B cell (primary cell): Measurements from ENCODE around the gene TNFRSF1A. TPM values are rescaled to one million over a fixed set of nuclear protein-coding genes. Genes with fewer than 3 reads are reported as not detected.

Experiments used
- ATAC-seq: fragments of 200-7000 bp; cut with Tn5 transposase; one replicate; pipeline ENCODE4 v1.10.0; 2021; ENCODE audit warnings: low read depth, mild to moderate bottlenecking, moderate number of reproducible peaks, moderate library complexity
- CTCF ChIA-PET: fragments of 350-600 bp; sonication (Branson Sonifier 250); formaldehyde crosslinking; loops from one replicate; lab custom pipeline; 2021; ENCODE audit warnings: antibody characterized with exemption, inconsistent platforms; lab: Charles Lee
- POLR2A ChIA-PET: fragments of 350-600 bp; sonication (Branson Sonifier 250); formaldehyde crosslinking; loops from one replicate; lab custom pipeline; 2021; ENCODE audit warnings: antibody characterized with exemption; lab: Charles Lee
- DNase-seq: peaks from one replicate; pipeline ENCODE4 v3.0.0; 2013
- H2AFZ ChIP-seq: 2 replicates; pipeline ENCODE4 v1.6.1; 2012; ENCODE audit warnings: mild to moderate bottlenecking, low read depth, low read length; ENCODE audit not compliant: insufficient read depth, poor library complexity, severe bottlenecking
- H3K27ac ChIP-seq, 2 donors: 1 replicate in 1 of 2; 2 replicates in 1 of 2; pipeline ENCODE4 v1.5.1; 2012 to 2013; ENCODE audit warnings: low read length in 2 of 2, mild to moderate bottlenecking in 2 of 2, moderate library complexity in 1 of 2
- H3K27me3 ChIP-seq, 4 experiments: fragments of 200-600 bp in 1 of 4; sonication (generic) in 1 of 4; replicated peaks in 1 of 4; 1 replicate in 2 of 4; 2 replicates in 2 of 4; pipeline versions ENCODE4 v1.6.1 to v1.7.0; 2013 to 2016; ENCODE audit warnings: low read length in 3 of 4, mild to moderate bottlenecking in 2 of 4, mixed read lengths in 1 of 4, moderate library complexity in 1 of 4; ENCODE audit not compliant: insufficient read depth in 4 of 4, control insufficient read depth in 3 of 4; ENCODE audit errors: control extremely low read depth in 1 of 4
- H3K36me3 ChIP-seq, 2 experiments: replicated peaks in 1 of 2; 1 replicate in 1 of 2; 2 replicates in 1 of 2; pipeline versions ENCODE4 v1.6.1 to v1.7.1; 2013; ENCODE audit warnings: low read length in 1 of 2; ENCODE audit not compliant: insufficient read depth in 2 of 2, control insufficient read depth in 1 of 2; ENCODE audit errors: control extremely low read depth in 1 of 2, extremely low read depth in 1 of 2
- H3K4me1 ChIP-seq, 2 donors: fragments of 200-600 bp in 1 of 2; sonication (generic) in 1 of 2; 1 replicate in 1 of 2; 2 replicates in 1 of 2; pipeline versions ENCODE4 v1.5.1 to v1.6.1; 2013 to 2017; ENCODE audit warnings: low read length in 2 of 2; ENCODE audit not compliant: control insufficient read depth in 2 of 2, insufficient read depth in 2 of 2
- H3K4me2 ChIP-seq: replicated peaks from 2 replicates; pipeline ENCODE3; 2012; ENCODE audit warnings: mild to moderate bottlenecking, low read depth, low read length; ENCODE audit not compliant: poor library complexity, severe bottlenecking
- H3K4me3 ChIP-seq, 5 experiments: fragments of 200-600 bp in 1 of 5; sonication (generic) in 1 of 5; 1 replicate in 3 of 5; 2 replicates in 2 of 5; pipeline versions ENCODE4 v1.5.1 to v1.7.0; 2011 to 2016; ENCODE audit warnings: low read length in 4 of 5, mild to moderate bottlenecking in 4 of 5, low read depth in 2 of 5, control low read depth in 1 of 5, moderate library complexity in 1 of 5; ENCODE audit not compliant: insufficient read depth in 1 of 5; ENCODE audit errors: control extremely low read depth in 1 of 5, extremely low read depth in 1 of 5
- H3K79me2 ChIP-seq: fragments of 200-600 bp; sonication (generic); one replicate; pipeline ENCODE4 v1.6.0; 2016; ENCODE audit warnings: low read length; ENCODE audit not compliant: control insufficient read depth, insufficient read depth
- H3K9ac ChIP-seq: fragments of 200-600 bp; sonication (generic); 2 replicates; pipeline ENCODE4 v1.6.1; 2017; ENCODE audit warnings: mild to moderate bottlenecking, low read length, moderate library complexity
- H3K9me3 ChIP-seq, 3 donors: one replicate each; pipeline versions ENCODE4 v1.6.1 to v1.7.1; 2013; ENCODE audit warnings: low read length in 2 of 3; ENCODE audit not compliant: control insufficient read depth in 2 of 3, insufficient read depth in 1 of 3; ENCODE audit errors: control extremely low read depth in 1 of 3
- H4K20me1 ChIP-seq: 2 replicates; pipeline ENCODE4 v1.6.0; 2012; ENCODE audit warnings: mild to moderate bottlenecking, low read length; ENCODE audit not compliant: insufficient read depth, control insufficient read depth, poor library complexity, severe bottlenecking
- H3K27ac Mint-ChIP-seq: one replicate; pipeline ENCODE4 v1.8.0; 2021; ENCODE audit warnings: mixed read lengths
- H3K27me3 Mint-ChIP-seq: one replicate; pipeline ENCODE4 v1.8.0; 2021; ENCODE audit warnings: mixed read lengths
- H3K4me1 Mint-ChIP-seq: one replicate; pipeline ENCODE4 v1.8.0; 2021; ENCODE audit warnings: mixed read lengths
- H3K4me3 Mint-ChIP-seq: one replicate; pipeline ENCODE4 v1.8.0; 2021; ENCODE audit warnings: mixed read lengths
- H3K9me3 Mint-ChIP-seq: one replicate; pipeline ENCODE4 v1.8.0; 2022; ENCODE audit warnings: mixed read lengths; ENCODE audit not compliant: insufficient read depth
- CTCF ChIP-seq: fragments of 200-600 bp; IDR thresholded peaks from one replicate; pipeline ENCODE4 v1.8.0; 2022; ENCODE audit warnings: antibody characterized with exemption, mild to moderate bottlenecking
- EZH2 ChIP-seq: IDR thresholded peaks from 2 replicates; pipeline ENCODE4 v1.6.1; 2012; ENCODE audit warnings: borderline replicate concordance, low read depth, mild to moderate bottlenecking, moderate library complexity, low read length; ENCODE audit not compliant: insufficient read depth, poor library complexity, severe bottlenecking
- WGBS: methylation state at CpG from one replicate; pipeline ENCODE4 v1.1.5; 2013; ENCODE audit warnings: missing lambda C conversion rate; ENCODE audit not compliant: insufficient coverage; 5-methylcytosine and 5-hydroxymethylcytosine counted together
- intact Hi-C: fragments of 100-400 bp; cut with micrococcal nuclease; formaldehyde crosslinking; loops from one replicate; pipeline ENCODE4 v1.10.0; 2022
- polyA plus RNA-seq: library from polyadenylated mRNA; depleted of rRNA; stranded (reverse); fragments of >200 nt; gene quantifications from 2 replicates; pipeline ENCODE4 v1.2.3, GENCODE V29; 2012
- total RNA-seq, 2 donors: library from RNA; stranded (reverse); fragments of 120-200 nt in 1 of 2; gene quantifications; 1 replicate in 1 of 2; 2 replicates in 1 of 2; pipeline versions ENCODE4 v1.2.3 to v1.2.4, GENCODE V29; 2013 to 2022

The TNFRSF1A gene
- total and polyA plus RNA-seq, 2 donors (not counting 1 experiment from before 2014, with no cell fraction given), result 0.59 to 1.6 TPM

GRCh38 chr12:6383572-6384498 is 42.0 kb upstream of the TNFRSF1A start, which contains the start of gene LTBR:
Gene LTBR, plus strand, starts transcription at chr12:6384162. Its CDS starts 197 bp downstream, at chr12:6384359.
- WGBS, result 5% methylated on average over 59 of the region's 62 CpGs
- peaks cover 10 to 17% of the 10 kb centered on the region in 2 donors for H3K4me1 ChIP-seq
- Mint-ChIP-seq H3K9me3 (no peaks in the 10 kb centered on the region), H3K27me3 (peaks cover 67% of the 10 kb centered on the region), H3K4me1 (peaks cover 6% of the 10 kb centered on the region), H3K4me3 (peak within 1 kb of the TSS; percentile 68), H3K27ac (no peak within 1 kb of the TSS)
- ATAC-seq (peak; percentile 7), DNase-seq (peak; percentile 51)
- H3K4me3 ChIP-seq, result peak within 1 kb of the TSS in 4 of 5 experiments; percentile 17 to 49 (median 42)
- peak within 1 kb of the TSS; percentile 83 for H3K4me2 ChIP-seq
- POLR2A ChIA-PET, result no interaction called here
- peaks cover 0 to 48% (median 20%) of the 10 kb centered on the region in 4 experiments for H3K27me3 ChIP-seq
- no peak for TF ChIP-seq EZH2
- no peak for TF ChIP-seq CTCF
- no peaks in the 10 kb centered on the region for H3K36me3 ChIP-seq
- intact Hi-C loops, result no loop called here
- H2AFZ ChIP-seq, result peak within 1 kb of the TSS; percentile 65
- no peaks in the 10 kb centered on the region for H3K79me2 ChIP-seq
- CTCF ChIA-PET, result no interaction called here
- peak within 1 kb of the TSS; percentile 54 for H3K9ac ChIP-seq
- H3K27ac ChIP-seq, result no peak within 1 kb of the TSS
- H3K9me3 ChIP-seq, result peaks cover 0 to 12% (median 0%) of the 10 kb centered on the region in 3 donors
- H4K20me1 ChIP-seq, result no peaks in the 10 kb centered on the region

- Histone ChIP-seq H3K9ac (no peak overlapping the region), H3K4me3 (no peak overlapping the region), H3K27ac (no peak overlapping the region), H3K79me2 (no peaks in the 10 kb centered on the region), H4K20me1 (no peaks in the 10 kb centered on the region), H3K4me1 (peaks cover 10 to 17% of the 10 kb centered on the region in 2 donors), H3K9me3 (peaks cover 0 to 12% (median 0%) of the 10 kb centered on the region in 3 donors), H2AFZ (no peak overlapping the region), H3K4me2 (no peak overlapping the region), H3K27me3 (peaks cover 0 to 48% (median 20%) of the 10 kb centered on the region in 4 experiments), H3K36me3 (no peaks in the 10 kb centered on the region)
- ChIA-PET CTCF (no interaction called here), POLR2A (no interaction called here)
- ATAC-seq (no peak), DNase-seq (no peak)
- TF ChIP-seq EZH2 (no peak), CTCF (no peak)
- intact Hi-C loops, result no loop called here
- WGBS, result 93% methylated on average over 2 of the region's 6 CpGs
- Mint-ChIP-seq H3K4me1 (peaks cover 6% of the 10 kb centered on the region), H3K27ac (no peak overlapping the region), H3K27me3 (peaks cover 59% of the 10 kb centered on the region), H3K9me3 (no peaks in the 10 kb centered on the region), H3K4me3 (peak overlapping the region; percentile 68)
These were observed 41.1 kb upstream of the TNFRSF1A start for GRCh38 chr12:6382982-6383381.
